Smooth muscle cell of the brain vasculature (primary cell): ENCODE measurements around the gene ARID3A.

ENCODE experiments used
- DNase-seq: peaks from one replicate; pipeline ENCODE4 v3.0.0-alpha.2; 2012; ENCODE audit warnings: low read depth, low spot score

Gene ARID3A

DNA sequence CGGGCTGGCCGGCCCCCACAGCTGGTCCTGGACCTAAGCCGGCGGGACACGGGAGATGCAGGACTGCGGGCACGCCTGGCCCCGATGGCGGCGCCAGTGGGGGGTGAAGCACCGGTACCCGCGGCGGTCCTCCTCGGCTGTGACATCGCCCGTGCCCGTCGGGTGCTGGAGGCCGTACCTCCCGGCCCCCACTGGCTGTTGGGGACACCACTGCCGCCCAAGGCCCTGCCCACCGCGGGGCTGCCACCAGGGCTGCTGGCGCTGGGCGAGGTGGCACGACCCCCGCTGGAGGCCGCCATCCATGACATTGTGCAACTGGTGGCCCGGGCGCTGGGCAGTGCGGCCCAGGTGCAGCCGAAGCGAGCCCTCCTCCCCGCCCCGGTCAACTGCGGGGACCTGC, 77.4 kb downstream of the ARID3A start:
- DNase-seq = no peak

DNA sequence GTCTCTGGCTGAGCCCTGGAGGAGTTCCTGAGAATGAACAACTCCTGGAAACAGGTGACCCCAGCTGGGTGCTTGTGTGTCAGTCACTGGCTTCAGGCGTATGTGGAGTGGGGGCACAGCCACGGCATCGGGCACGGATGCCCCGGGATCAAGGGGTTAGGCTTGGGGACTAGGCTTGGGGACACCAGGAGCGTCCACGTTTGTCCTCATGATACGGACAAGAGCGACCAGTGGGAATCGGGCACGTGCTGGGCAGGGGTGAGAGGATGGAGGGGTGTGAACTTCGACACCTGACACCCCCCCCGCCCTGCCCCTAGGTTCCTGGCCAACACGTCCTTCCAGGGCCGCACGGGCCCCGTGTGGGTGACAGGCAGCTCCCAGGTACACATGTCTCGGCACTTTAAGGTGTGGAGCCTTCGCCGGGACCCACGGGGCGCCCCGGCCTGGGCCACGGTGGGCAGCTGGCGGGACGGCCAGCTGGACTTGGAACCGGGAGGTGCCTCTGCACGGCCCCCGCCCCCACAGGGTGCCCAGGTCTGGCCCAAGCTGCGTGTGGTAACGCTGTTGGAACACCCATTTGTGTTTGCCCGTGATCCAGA, 78.5 kb downstream of the ARID3A start:
- DNase-seq = no peak

DNA sequence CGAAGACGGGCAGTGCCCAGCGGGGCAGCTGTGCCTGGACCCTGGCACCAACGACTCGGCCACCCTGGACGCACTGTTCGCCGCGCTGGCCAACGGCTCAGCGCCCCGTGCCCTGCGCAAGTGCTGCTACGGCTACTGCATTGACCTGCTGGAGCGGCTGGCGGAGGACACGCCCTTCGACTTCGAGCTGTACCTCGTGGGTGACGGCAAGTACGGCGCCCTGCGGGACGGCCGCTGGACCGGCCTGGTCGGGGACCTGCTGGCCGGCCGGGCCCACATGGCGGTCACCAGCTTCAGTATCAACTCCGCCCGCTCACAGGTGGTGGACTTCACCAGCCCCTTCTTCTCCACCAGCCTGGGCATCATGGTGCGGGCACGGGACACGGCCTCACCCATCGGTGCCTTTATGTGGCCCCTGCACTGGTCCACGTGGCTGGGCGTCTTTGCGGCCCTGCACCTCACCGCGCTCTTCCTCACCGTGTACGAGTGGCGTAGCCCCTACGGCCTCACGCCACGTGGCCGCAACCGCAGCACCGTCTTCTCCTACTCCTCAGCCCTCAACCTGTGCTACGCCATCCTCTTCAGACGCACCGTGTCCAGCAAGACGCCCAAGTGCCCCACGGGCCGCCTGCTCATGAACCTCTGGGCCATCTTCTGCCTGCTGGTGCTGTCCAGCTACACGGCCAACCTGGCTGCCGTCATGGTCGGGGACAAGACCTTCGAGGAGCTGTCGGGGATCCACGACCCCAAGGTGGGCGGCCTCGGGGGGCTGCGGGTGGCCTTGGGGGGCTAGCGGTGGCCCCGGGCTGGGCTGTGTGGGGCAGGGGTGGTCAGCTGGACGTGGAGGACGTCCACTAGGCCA, 79.2 kb downstream of the ARID3A start:
- DNase-seq = no peak

DNA sequence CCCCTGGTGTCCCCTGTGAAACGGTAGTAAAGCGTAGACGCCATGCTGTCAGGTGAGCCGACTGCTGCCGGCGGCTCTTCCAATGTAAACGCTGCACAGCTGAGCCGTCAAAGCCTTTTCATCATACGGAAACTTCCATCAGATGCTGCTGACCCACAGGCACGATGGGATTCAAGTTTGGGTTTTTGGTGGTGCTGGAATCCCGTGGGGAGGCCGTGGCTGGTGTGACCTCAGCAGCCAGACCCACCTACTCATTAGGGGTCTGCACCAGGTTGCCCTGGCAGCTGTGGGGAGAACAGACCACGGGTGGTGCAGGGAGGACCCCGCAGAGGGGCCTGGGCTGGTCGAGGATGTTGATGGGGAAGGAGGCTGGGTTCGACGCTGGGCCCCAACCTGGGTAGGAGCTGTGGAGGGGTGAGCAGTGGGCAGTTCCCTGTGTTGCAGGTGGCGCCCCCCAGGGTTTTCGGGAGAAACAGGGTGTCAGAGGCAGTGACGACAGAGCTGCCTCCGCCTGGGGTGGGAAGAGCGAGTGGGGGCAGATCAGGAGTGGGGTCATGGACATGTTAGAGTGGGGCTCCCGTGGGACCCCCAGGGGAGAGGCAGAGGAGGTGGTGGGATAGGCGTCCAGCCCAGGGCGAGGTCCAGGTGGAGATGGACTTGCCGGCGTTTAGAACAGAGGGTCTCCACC, 81.0 kb downstream of the ARID3A start:
- no peak for DNase-seq

GRCh38 chr19:1007399-1008251, 81.8 kb downstream of the ARID3A start:
- DNase-seq = no peak

DNA sequence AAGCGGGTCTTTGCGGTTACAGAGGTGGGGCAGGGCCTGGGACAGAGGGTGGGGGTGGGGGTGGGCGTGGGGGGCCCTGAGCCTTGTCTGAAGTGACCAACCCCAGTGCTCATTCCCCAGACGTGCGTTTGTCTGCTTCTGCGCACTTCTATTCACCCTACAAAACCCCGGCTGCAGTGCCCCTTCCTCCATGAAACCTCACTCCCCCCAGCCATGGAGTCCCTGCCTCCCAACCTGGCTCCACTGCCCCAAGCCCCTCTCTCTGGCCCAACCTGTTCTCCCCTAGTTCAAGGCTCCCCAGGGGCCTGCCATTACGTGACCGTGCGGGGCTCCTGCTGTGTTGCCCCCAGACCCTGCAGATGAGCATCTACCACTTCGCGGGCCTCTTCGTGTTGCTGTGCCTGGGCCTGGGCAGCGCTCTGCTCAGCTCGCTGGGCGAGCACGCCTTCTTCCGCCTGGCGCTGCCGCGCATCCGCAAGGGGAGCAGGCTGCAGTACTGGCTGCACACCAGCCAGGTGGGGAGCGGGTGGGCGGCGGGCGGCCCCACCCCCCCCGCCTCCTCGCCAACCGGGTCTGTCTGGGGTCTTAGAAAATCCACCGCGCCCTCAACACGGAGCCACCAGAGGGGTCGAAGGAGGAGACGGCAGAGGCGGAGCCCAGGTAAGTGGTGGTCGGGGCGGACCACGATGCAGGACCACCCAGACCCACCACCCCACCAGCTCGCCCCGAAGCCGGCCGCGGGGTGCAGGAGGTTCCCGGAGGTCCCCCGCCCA, 82.6 kb downstream of the ARID3A start:
- no peak for DNase-seq

DNA sequence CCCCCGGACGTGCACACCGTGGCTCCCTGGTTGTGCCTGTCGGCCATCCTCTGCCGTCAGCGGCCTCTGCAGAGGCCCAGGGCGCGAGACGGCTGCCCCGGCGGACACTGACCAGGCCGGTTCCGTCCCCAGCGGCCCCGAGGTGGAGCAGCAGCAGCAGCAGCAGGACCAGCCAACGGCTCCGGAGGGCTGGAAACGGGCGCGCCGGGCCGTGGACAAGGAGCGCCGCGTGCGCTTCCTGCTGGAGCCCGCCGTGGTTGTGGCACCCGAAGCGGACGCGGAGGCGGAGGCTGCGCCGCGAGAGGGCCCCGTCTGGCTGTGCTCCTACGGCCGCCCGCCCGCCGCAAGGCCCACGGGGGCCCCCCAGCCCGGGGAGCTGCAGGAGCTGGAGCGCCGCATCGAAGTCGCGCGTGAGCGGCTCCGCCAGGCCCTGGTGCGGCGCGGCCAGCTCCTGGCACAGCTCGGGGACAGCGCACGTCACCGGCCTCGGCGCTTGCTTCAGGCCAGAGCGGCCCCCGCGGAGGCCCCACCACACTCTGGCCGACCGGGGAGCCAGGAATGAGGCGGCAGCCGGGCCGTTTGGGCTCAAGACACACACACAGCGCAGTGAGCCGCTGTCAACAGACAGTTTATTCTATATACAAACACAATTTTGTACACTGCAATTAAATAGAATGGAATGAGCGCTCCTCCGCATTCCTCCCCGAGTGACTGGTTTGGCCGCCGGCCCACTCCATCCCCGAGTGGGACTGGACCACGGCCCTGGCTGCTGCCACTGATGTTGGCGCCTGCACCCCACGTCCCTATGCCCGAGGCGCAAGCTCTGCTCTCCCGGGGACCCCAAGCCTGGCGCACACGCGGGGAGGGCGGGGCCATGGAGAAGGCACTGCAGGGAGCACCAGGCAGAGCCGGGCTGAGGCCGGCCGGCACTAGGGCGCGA, 83.5 kb downstream of the ARID3A start:
- no peak for DNase-seq

GRCh38 chr19:1009981-1010538, 84.2 kb downstream of the ARID3A start:
- DNase-seq = no peak

GRCh38 chr19:1010586-1011510, 85.0 kb downstream of the ARID3A start:
- no peak for DNase-seq

DNA sequence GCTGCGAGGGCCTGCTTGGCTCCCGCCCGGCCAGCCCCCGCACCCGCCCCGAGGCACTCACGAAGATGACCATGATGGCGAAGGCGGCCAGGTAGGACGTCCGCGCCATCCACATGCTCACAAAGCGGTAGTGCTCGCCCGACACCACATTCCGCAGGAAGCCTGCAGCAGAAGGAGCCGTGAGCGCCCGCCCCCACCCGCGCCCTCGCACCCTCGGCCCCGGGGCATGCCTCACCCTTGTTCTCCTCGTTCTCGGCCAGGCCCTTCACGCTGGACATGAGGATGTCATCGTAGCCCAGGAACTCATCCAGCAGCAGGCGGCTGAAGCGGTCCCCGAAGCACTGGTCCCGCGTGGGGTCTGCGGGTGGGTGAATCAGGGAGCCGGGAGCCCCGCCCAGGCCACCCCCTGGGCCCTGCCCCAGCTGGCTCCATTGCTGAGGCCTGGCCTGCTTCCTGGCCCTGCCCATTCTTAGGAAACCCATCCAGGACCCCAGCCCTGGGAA, 86.0 kb downstream of the ARID3A start:
- DNase-seq = no peak

DNA sequence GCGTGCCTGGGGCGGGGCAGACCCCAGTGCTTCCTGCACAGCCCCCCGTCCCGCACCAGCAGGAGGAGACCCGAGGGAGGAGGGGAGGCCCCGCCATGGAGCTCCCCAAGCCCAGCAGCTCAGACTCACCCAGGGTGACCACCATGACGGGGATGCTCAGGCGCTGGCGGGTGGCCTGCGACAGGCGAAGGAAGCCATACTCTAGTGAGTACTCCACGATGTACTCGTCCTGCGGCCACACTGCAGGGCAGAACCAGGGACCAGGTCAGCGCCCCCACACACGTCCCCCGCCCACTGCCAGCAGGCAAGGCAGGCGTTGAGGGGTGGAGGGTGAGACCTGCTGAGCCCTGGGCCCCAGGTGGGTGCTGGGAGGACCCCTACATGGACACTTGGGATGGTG, 86.5 kb downstream of the ARID3A start:
- DNase-seq = no peak

GRCh38 chr19:1013218-1013617, 87.4 kb downstream of the ARID3A start:
- no peak for DNase-seq

DNA sequence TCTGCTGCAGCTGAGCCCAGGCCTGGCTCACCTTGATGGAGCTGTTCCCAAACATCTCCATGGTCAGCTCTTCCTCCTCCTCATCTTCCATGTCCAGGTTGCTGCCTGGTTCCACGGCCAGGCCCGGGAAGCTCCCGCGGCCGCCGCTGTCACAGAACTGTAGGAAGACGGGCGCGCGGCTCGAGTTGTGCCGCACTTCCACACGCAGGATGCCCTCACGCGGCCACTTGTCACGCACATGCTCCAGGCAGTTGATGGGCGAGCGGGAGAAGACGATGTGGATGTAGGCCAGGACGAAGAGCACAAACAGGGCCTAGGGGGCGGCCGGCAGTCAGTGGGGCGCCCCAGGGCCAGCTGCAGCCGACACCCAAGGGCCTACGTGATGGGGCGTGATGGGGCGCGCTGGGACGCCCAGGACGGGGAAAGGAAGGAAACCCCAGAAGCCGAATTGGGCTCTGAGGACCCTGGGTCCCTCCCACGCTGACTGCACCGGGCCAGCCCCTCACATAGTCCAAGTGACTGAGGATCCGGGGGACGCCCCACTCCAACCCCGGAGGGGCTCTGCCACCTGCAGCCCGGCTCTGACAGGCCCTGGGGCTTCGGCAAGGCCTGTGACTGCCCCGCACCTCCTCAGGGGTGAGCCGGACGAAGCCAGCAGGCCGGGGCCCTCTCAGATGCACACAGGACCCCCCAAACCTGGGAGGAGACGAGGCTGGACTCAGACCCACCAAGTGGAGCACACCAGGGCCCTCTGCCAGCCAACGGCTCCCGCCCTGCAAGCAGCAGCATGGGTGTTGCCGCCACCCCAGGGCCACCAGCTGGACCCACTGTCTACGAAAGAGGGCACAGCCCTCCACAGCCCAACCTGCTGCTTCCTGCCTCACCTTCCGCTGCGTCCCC, 88.6 kb downstream of the ARID3A start:
- no peak for DNase-seq

DNA sequence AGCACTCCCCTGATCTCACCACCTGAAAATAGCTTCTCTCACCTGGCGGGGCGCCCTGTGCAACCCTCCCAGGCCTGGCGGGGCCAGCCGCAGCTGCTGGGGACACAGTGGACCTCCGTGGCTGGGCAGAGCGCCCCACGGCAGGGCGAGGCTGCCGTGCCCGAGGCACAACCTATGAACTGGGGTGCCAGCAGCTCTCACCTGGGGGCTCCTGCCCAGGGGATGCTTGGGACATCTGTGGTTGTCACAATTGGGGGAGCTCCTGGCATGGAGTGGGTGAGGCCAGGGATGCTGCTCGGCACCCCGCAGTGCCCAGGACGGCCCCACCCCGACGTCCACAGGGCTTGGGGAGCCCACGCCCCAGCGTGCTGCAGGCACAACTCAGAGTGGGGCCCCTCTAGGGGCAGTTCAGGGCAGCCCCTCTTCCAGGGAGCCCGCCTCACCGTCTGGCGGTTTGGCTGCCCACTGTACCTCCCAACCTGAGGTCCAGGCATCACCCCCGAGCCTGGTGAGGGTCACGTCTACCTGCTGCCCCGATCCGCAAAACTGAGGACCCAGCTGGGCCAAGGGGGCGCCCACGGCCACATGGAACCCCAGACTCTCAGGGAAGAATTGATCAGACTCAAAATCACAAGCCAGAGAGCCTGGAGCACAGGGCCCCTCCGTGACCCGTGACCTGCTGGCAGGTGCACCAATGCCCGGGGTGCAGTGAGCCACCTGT, 89.4 kb downstream of the ARID3A start:
- no peak for DNase-seq

- no peak for DNase-seq
These were observed 90.2 kb downstream of the ARID3A start for GRCh38 chr19:1015782-1016646.
